Sigmoid colon (tissue), 4 donors: Measurements from ENCODE around the gene CROCC.

Experiments
- CTCF ChIP-seq, 4 experiments: fragments of 450-650 bp in 3 of 4; fragments of 200-600 bp in 1 of 4; IDR thresholded peaks; one replicate each; pipeline ENCODE4 v1.5.1; 2016 to 2019; ENCODE audit warnings: antibody characterized with exemption in 4 of 4, mild to moderate bottlenecking in 3 of 4, moderate library complexity in 2 of 4
- POLR2A ChIP-seq, 2 donors: fragments of 450-650 bp; IDR thresholded peaks; one replicate each; pipeline ENCODE4 v1.6.1; 2016; ENCODE audit warnings: antibody characterized with exemption in 2 of 2, mild to moderate bottlenecking in 2 of 2, moderate library complexity in 2 of 2
- POLR2AphosphoS5 ChIP-seq, 4 donors: sonication (generic); formaldehyde crosslinking; IDR thresholded peaks; one replicate each; pipeline ENCODE4 v1.6.1; 2017; ENCODE audit warnings: antibody characterized with exemption in 4 of 4

GRCh38 chr1:17016317-17016661 is 94.6 kb downstream of the CROCC start:
- no peak for TF ChIP-seq POLR2AphosphoS5 (IDR thresholded peaks at IDR 0.05)
- no peak for TF ChIP-seq CTCF (IDR thresholded peaks at IDR 0.05)
- no peak for TF ChIP-seq POLR2A (IDR thresholded peaks at IDR 0.05)
